Upper lobe of right lung (tissue), 1 donor: ENCODE data around the gene HK3. TPM values are rescaled to one million over a fixed set of nuclear protein-coding genes. Genes with fewer than 3 reads are reported as not detected.

Experiments used
- ATAC-seq: fragments of 200-7000 bp; cut with Tn5 transposase; one replicate; pipeline ENCODE4 v1.9.1; 2020; ENCODE audit warnings: mild to moderate bottlenecking, moderate library complexity
- DNase-seq: peaks from one replicate; pipeline ENCODE4 v3.0.0-alpha.2; 2020
- H3K27ac ChIP-seq: fragments of 200-600 bp; one replicate; pipeline ENCODE4 v1.8.0; 2022
- H3K27me3 ChIP-seq: fragments of 200-600 bp; one replicate; pipeline ENCODE4 v1.8.0; 2022; ENCODE audit warnings: mild to moderate bottlenecking
- H3K36me3 ChIP-seq: fragments of 200-600 bp; one replicate; pipeline ENCODE4 v1.8.0; 2022
- H3K4me1 ChIP-seq: fragments of 200-600 bp; one replicate; pipeline ENCODE4 v1.8.0; 2022
- H3K4me3 ChIP-seq: fragments of 200-600 bp; one replicate; pipeline ENCODE4 v1.8.0; 2022; ENCODE audit warnings: mild to moderate bottlenecking
- H3K9me3 ChIP-seq: fragments of 200-600 bp; one replicate; pipeline ENCODE4 v1.8.0; 2022
- intact Hi-C: fragments of 100-400 bp; cut with DNase I; formaldehyde crosslinking; loops from one replicate; pipeline ENCODE4 v1.11.0; 2022
- total RNA-seq: library from RNA; stranded (reverse); fragmentation: NEBNext Ultra II Directional; extraction: Animal tissue kit (Norgen Biotek cat#: 25700); gene quantifications from one replicate; pipeline ENCODE4 v1.2.1, GENCODE V29; 2021
- TF ChIP-seq, protein P1 (sequence below): fragments of 200-600 bp; IDR thresholded peaks from one replicate; pipeline ENCODE4 v1.8.0; 2022; ENCODE audit warnings: antibody characterized with exemption
- donor health status: DM: no; HTN: yes; CAD: no; lungs with severe emphysema.

The HK3 gene
- total RNA-seq, 1 donor from 2014 or later: 50.5 TPM

DNA sequence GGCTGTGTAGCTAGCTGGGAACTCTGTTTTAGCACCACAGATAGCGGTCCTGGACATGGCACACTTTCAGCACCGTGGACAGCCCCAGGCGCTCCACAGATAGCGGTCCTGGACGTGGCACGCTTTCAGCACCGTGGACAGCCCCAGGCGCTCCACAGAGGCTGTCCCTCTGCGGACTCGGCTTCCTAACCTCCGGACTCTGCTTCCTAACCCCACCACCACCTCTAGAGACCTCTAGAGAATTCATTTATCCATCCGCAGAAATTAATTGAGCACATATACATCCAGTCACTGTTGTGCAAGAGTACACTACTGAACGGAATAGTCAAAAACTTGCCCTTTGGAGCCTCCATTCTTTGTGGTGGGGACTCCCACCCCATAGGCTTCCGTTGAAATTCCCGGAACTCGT, 61.4 kb downstream of the HK3 start:
- H3K9me3 ChIP-seq: no peaks in the 10 kb centered on the region
- no peaks in the 10 kb centered on the region for H3K4me1 ChIP-seq
- peak; percentile 92 for DNase-seq
- H3K4me3 ChIP-seq: no peak overlapping the region
- ATAC-seq: peak; percentile 93
- TF ChIP-seq, protein P1, sequence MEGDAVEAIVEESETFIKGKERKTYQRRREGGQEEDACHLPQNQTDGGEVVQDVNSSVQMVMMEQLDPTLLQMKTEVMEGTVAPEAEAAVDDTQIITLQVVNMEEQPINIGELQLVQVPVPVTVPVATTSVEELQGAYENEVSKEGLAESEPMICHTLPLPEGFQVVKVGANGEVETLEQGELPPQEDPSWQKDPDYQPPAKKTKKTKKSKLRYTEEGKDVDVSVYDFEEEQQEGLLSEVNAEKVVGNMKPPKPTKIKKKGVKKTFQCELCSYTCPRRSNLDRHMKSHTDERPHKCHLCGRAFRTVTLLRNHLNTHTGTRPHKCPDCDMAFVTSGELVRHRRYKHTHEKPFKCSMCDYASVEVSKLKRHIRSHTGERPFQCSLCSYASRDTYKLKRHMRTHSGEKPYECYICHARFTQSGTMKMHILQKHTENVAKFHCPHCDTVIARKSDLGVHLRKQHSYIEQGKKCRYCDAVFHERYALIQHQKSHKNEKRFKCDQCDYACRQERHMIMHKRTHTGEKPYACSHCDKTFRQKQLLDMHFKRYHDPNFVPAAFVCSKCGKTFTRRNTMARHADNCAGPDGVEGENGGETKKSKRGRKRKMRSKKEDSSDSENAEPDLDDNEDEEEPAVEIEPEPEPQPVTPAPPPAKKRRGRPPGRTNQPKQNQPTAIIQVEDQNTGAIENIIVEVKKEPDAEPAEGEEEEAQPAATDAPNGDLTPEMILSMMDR: no peak
- intact Hi-C loops: no loop called here
- H3K36me3 ChIP-seq: no peaks in the 10 kb centered on the region
- peaks cover 34% of the 10 kb centered on the region for H3K27me3 ChIP-seq
- no peak overlapping the region for H3K27ac ChIP-seq

DNA sequence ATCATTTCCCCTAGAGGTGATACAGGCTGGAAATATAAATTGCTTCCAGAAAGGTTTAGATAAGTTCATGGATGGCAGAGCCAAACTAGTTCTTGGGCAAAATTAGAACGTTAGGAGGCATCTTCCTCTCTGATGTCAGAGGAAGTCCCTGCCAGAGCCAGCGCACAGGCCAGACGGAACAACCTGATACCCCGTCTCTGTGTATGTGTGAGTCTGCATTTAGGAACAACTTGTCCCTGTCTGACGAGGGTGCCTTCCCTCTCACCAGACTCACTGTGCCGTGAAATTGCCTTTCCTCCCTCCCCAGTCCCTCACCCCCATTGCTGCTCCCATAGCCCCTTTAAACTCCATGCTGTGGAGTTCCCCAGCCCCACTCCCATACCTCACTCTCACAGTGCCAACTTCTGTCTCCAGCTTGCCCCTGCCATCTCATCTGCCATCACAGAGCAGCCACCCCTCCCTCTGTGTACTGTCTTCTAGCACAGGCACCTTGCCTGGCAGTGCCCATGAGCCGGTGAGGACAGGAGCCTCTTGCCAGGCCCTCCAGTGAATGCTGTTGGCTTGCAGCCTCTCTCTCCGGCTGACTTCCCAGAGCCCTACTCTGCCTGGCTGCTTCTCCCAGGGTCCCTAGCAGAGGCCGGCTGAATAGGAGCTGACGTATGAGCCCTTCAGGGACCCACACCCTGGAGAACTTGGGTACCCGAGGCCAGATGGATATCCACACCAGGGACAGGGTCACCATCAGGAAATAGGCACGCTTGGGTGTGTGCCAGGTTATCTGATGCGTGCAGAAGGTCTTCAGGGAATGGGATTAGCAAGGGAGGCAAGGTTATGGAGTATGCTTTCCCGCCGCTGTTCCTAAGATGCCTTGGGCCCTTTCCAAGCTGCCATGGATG, 62.1 kb downstream of the HK3 start:
- no peaks in the 10 kb centered on the region for H3K4me1 ChIP-seq
- no peak overlapping the region for H3K27ac ChIP-seq
- H3K4me3 ChIP-seq: no peak overlapping the region
- no peak for ATAC-seq
- intact Hi-C loops: no loop called here
- no peaks in the 10 kb centered on the region for H3K36me3 ChIP-seq
- DNase-seq: no peak
- TF ChIP-seq, protein P1: no peak
- H3K9me3 ChIP-seq: no peaks in the 10 kb centered on the region
- peaks cover 34% of the 10 kb centered on the region for H3K27me3 ChIP-seq

DNA sequence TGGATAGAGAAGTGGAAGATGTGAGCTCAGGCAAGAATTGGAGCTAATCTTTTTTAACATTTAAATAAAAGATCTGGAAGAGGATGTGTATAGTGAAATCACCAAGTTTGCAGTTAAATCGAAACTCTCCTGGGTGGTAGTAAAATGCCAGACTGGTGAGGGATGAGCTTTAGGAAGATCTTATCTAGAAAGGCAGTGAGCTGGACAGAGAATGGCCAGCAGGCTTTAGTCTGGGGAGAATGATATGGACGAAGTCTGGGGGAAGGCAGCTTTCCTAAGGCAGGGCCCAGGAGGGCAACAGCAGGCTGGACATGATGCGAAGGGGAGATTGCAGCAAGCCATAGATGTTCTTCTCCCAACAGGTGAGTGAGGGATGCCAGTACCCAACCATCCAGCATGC, 63.2 kb downstream of the HK3 start:
- no peak for ATAC-seq
- intact Hi-C loops: no loop called here

DNA sequence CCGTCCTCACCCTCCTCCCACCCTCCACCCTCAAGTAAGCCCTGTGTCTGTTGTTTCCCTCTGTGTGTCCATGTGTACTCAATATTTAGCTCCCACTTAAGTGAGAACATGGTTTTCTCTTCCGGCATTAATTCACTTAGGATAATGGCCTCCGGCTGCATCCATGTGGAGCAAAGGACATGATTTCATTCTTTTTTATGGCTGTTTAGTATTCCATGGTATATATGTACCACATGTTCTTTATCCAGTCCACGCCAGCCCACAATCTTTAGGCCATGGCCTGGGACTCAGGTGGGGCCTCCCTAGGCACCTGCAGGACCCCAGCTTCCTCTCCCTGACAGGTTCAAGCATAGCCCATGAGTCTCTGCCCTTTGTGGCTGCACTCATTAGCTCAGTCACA, 65.9 kb downstream of the HK3 start:
- intact Hi-C loops: no loop called here
- Histone ChIP-seq H3K36me3 (no peaks in the 10 kb centered on the region), H3K4me3 (no peak overlapping the region), H3K4me1 (no peaks in the 10 kb centered on the region), H3K27ac (no peak overlapping the region), H3K9me3 (no peaks in the 10 kb centered on the region), H3K27me3 (peaks cover 19% of the 10 kb centered on the region)
- DNase-seq (no peak), ATAC-seq (no peak)
- TF ChIP-seq, protein P1: no peak

More for the DNA sequence above, 63.2 kb downstream of the HK3 start:
- H3K36me3 ChIP-seq: no peaks in the 10 kb centered on the region
- no peak for DNase-seq
- H3K27me3 ChIP-seq: peaks cover 26% of the 10 kb centered on the region
- H3K4me3 ChIP-seq: no peak overlapping the region
- no peak overlapping the region for H3K27ac ChIP-seq
- no peaks in the 10 kb centered on the region for H3K4me1 ChIP-seq
- no peaks in the 10 kb centered on the region for H3K9me3 ChIP-seq
- TF ChIP-seq, protein P1: no peak

DNA sequence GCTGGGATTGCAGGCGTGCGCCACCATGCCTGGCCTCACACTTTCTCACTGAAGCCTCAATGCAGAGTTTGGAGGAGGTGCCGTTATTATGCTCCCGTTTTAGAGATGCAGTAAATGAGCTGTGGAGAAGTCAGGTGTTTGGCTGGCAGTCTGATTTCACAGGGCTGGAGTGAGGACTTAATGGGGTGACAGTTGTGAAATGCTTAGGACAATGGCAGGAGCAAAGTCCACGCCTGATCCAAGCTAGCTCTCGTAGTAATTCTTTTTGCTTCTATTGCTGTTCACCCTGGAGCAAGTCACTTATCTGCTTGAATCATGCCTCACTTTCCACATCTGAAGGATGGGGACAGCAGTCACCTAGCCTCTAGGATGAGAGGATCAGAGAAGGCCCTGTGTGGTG, 67.0 kb downstream of the HK3 start:
- no peak overlapping the region for H3K27ac ChIP-seq
- H3K36me3 ChIP-seq: no peaks in the 10 kb centered on the region
- H3K27me3 ChIP-seq: peaks cover 19% of the 10 kb centered on the region
- no peak for ATAC-seq
- DNase-seq: no peak
- H3K4me3 ChIP-seq: no peak overlapping the region
- no peaks in the 10 kb centered on the region for H3K9me3 ChIP-seq
- H3K4me1 ChIP-seq: no peaks in the 10 kb centered on the region
- intact Hi-C loops: no loop called here
- TF ChIP-seq, protein P1: no peak
